ENCODE data around the gene CCR3.

The CCR3 gene

GRCh38 chr3:46221391-46221790, 20.9 kb upstream of the CCR3 start:
- Histone ChIP-seq H3K9me3 (ENCODE audit: insufficient read depth, low read depth, low read length) (no peaks in the 10 kb centered on the region), H3K36me3 (ENCODE audit: insufficient read depth, low read length) (no peaks in the 10 kb centered on the region), H3K4me3 (ENCODE audit: low read length) (no peak overlapping the region), H3K27ac (ENCODE audit: low read depth, low read length) (no peak overlapping the region), H3K27me3 (ENCODE audit: insufficient read depth, low read length) (no peaks in the 10 kb centered on the region), H3K4me1 (ENCODE audit: insufficient read depth, low read length) (no peaks in the 10 kb centered on the region), H3K9ac (ENCODE audit: low read depth, low read length) (no peak overlapping the region)
- 91% methylated on average over 4 of the region's 4 CpGs for WGBS

GRCh38 chr3:46221938-46222337, 20.3 kb upstream of the CCR3 start:
- Histone ChIP-seq H3K9ac (ENCODE audit: low read depth, low read length) (no peak overlapping the region), H3K4me1 (ENCODE audit: insufficient read depth, low read length) (no peaks in the 10 kb centered on the region), H3K36me3 (ENCODE audit: insufficient read depth, low read length) (no peaks in the 10 kb centered on the region), H3K4me3 (ENCODE audit: low read length) (no peak overlapping the region), H3K9me3 (ENCODE audit: insufficient read depth, low read depth, low read length) (no peaks in the 10 kb centered on the region), H3K27me3 (ENCODE audit: insufficient read depth, low read length) (no peaks in the 10 kb centered on the region), H3K27ac (ENCODE audit: low read depth, low read length) (no peak overlapping the region)
- WGBS: 97% methylated on average over 1 of the region's 1 CpG

GRCh38 chr3:46222435-46223161, 19.7 kb upstream of the CCR3 start:
- no peak overlapping the region for H3K27ac ChIP-seq (ENCODE audit: low read depth, low read length)
- H3K9me3 ChIP-seq (ENCODE audit: insufficient read depth, low read depth, low read length): no peaks in the 10 kb centered on the region
- no peaks in the 10 kb centered on the region for H3K4me1 ChIP-seq (ENCODE audit: insufficient read depth, low read length)
- H3K36me3 ChIP-seq (ENCODE audit: insufficient read depth, low read length): no peaks in the 10 kb centered on the region
- no peak overlapping the region for H3K9ac ChIP-seq (ENCODE audit: low read depth, low read length)
- 91% methylated on average over 7 of the region's 7 CpGs for WGBS
- no peaks in the 10 kb centered on the region for H3K27me3 ChIP-seq (ENCODE audit: insufficient read depth, low read length)
- no peak overlapping the region for H3K4me3 ChIP-seq (ENCODE audit: low read length)

GRCh38 chr3:46228260-46229242, 13.7 kb upstream of the CCR3 start:
- Histone ChIP-seq H3K9ac (ENCODE audit: low read depth, low read length) (no peak overlapping the region), H3K9me3 (ENCODE audit: insufficient read depth, low read depth, low read length) (no peaks in the 10 kb centered on the region), H3K4me3 (ENCODE audit: low read length) (no peak overlapping the region), H3K4me1 (ENCODE audit: insufficient read depth, low read length) (no peaks in the 10 kb centered on the region), H3K36me3 (ENCODE audit: insufficient read depth, low read length) (no peaks in the 10 kb centered on the region), H3K27me3 (ENCODE audit: insufficient read depth, low read length) (0 out of 2 replicates have a peak, but pooled peaks cover 2% of the 10 kb centered on the region), H3K27ac (ENCODE audit: low read depth, low read length) (no peak overlapping the region)
- WGBS: 95% methylated on average over 4 of the region's 5 CpGs

GRCh38 chr3:46231323-46231722, 10.9 kb upstream of the CCR3 start:
- Histone ChIP-seq H3K4me1 (ENCODE audit: insufficient read depth, low read length) (no peaks in the 10 kb centered on the region), H3K27me3 (ENCODE audit: insufficient read depth, low read length) (0 out of 2 replicates have a peak, but pooled peaks cover 2% of the 10 kb centered on the region), H3K9ac (ENCODE audit: low read depth, low read length) (no peak overlapping the region), H3K27ac (ENCODE audit: low read depth, low read length) (no peak overlapping the region), H3K36me3 (ENCODE audit: insufficient read depth, low read length) (no peaks in the 10 kb centered on the region), H3K9me3 (ENCODE audit: insufficient read depth, low read depth, low read length) (no peaks in the 10 kb centered on the region), H3K4me3 (ENCODE audit: low read length) (no peak overlapping the region)
- 100% methylated on average over 4 of the region's 5 CpGs for WGBS

GRCh38 chr3:46233194-46233593, 9.1 kb upstream of the CCR3 start:
- H3K27me3 ChIP-seq (ENCODE audit: insufficient read depth, low read length): 0 out of 2 replicates have a peak, but pooled peaks cover 2% of the 10 kb centered on the region

GRCh38 chr3:46235425-46235824, 6.8 kb upstream of the CCR3 start:
- H3K9ac ChIP-seq (ENCODE audit: low read depth, low read length): no peak overlapping the region
- H3K36me3 ChIP-seq (ENCODE audit: insufficient read depth, low read length): no peaks in the 10 kb centered on the region
- H3K27me3 ChIP-seq (ENCODE audit: insufficient read depth, low read length): no peaks in the 10 kb centered on the region
- H3K9me3 ChIP-seq (ENCODE audit: insufficient read depth, low read depth, low read length): no peaks in the 10 kb centered on the region
- no peak overlapping the region for H3K4me3 ChIP-seq (ENCODE audit: low read length)
- no peak overlapping the region for H3K27ac ChIP-seq (ENCODE audit: low read depth, low read length)
- H3K4me1 ChIP-seq (ENCODE audit: insufficient read depth, low read length): peaks cover 10% of the 10 kb centered on the region; the same call in 1 of the 2 replicates
- WGBS: 93% methylated on average over 2 of the region's 2 CpGs

More at GRCh38 chr3:46233194-46233593, 9.1 kb upstream of the CCR3 start:
- Histone ChIP-seq H3K36me3 (ENCODE audit: insufficient read depth, low read length) (no peaks in the 10 kb centered on the region), H3K9me3 (ENCODE audit: insufficient read depth, low read depth, low read length) (no peaks in the 10 kb centered on the region), H3K4me3 (ENCODE audit: low read length) (no peak overlapping the region), H3K27ac (ENCODE audit: low read depth, low read length) (no peak overlapping the region), H3K9ac (ENCODE audit: low read depth, low read length) (no peak overlapping the region), H3K4me1 (ENCODE audit: insufficient read depth, low read length) (no peaks in the 10 kb centered on the region)
- WGBS: 94% methylated on average over 5 of the region's 6 CpGs

GRCh38 chr3:46236294-46237054, 5.8 kb upstream of the CCR3 start:
- Histone ChIP-seq H3K9me3 (ENCODE audit: insufficient read depth, low read depth, low read length) (no peaks in the 10 kb centered on the region), H3K27me3 (ENCODE audit: insufficient read depth, low read length) (no peaks in the 10 kb centered on the region), H3K27ac (ENCODE audit: low read depth, low read length) (no peak overlapping the region), H3K9ac (ENCODE audit: low read depth, low read length) (no peak overlapping the region), H3K36me3 (ENCODE audit: insufficient read depth, low read length) (no peaks in the 10 kb centered on the region), H3K4me1 (ENCODE audit: insufficient read depth, low read length) (peaks cover 10% of the 10 kb centered on the region; the same call in 1 of the 2 replicates), H3K4me3 (ENCODE audit: low read length) (no peak overlapping the region)
- 90% methylated on average over 5 of the region's 5 CpGs for WGBS

- H3K4me3 ChIP-seq (ENCODE audit: low read length): no peak overlapping the region
- no peaks in the 10 kb centered on the region for H3K9me3 ChIP-seq (ENCODE audit: insufficient read depth, low read depth, low read length)
- H3K27ac ChIP-seq (ENCODE audit: low read depth, low read length): no peak overlapping the region
- H3K36me3 ChIP-seq (ENCODE audit: insufficient read depth, low read length): no peaks in the 10 kb centered on the region
- no peak overlapping the region for H3K9ac ChIP-seq (ENCODE audit: low read depth, low read length)
- 87% methylated on average over 4 of the region's 4 CpGs for WGBS
- H3K4me1 ChIP-seq (ENCODE audit: insufficient read depth, low read length): peaks cover 10% of the 10 kb centered on the region; the same call in 1 of the 2 replicates
- H3K27me3 ChIP-seq (ENCODE audit: insufficient read depth, low read length): no peaks in the 10 kb centered on the region
Observed at GRCh38 chr3:46238386-46238785, 3.9 kb upstream of the CCR3 start.

- no peaks in the 10 kb centered on the region for H3K9me3 ChIP-seq (ENCODE audit: insufficient read depth, low read depth, low read length)
- H3K27ac ChIP-seq (ENCODE audit: low read depth, low read length): no peak overlapping the region
- 85% methylated on average over 3 of the region's 3 CpGs for WGBS
- H3K9ac ChIP-seq (ENCODE audit: low read depth, low read length): no peak overlapping the region
- H3K27me3 ChIP-seq (ENCODE audit: insufficient read depth, low read length): no peaks in the 10 kb centered on the region
- peaks cover 10% of the 10 kb centered on the region; the same call in 1 of the 2 replicates for H3K4me1 ChIP-seq (ENCODE audit: insufficient read depth, low read length)
- H3K36me3 ChIP-seq (ENCODE audit: insufficient read depth, low read length): no peaks in the 10 kb centered on the region
- no peak overlapping the region for H3K4me3 ChIP-seq (ENCODE audit: low read length)
Observed at GRCh38 chr3:46239301-46239938, 2.8 kb upstream of the CCR3 start.

Data from HUES64 (cell line).